NK-92 (cell line): ENCODE data around the gene UVRAG.
"Not testable (repeated sequence)": the region's sequence is repeated elsewhere in the genome, so short reads cannot be mapped to it uniquely, and the experiment has no call there.

Experiments
- DNase-seq: peaks from one replicate; lab custom pipeline; 2025; ENCODE audit not compliant: unreplicated experiment; lab: John Stamatoyannopoulos, UW

UVRAG gene

DNA sequence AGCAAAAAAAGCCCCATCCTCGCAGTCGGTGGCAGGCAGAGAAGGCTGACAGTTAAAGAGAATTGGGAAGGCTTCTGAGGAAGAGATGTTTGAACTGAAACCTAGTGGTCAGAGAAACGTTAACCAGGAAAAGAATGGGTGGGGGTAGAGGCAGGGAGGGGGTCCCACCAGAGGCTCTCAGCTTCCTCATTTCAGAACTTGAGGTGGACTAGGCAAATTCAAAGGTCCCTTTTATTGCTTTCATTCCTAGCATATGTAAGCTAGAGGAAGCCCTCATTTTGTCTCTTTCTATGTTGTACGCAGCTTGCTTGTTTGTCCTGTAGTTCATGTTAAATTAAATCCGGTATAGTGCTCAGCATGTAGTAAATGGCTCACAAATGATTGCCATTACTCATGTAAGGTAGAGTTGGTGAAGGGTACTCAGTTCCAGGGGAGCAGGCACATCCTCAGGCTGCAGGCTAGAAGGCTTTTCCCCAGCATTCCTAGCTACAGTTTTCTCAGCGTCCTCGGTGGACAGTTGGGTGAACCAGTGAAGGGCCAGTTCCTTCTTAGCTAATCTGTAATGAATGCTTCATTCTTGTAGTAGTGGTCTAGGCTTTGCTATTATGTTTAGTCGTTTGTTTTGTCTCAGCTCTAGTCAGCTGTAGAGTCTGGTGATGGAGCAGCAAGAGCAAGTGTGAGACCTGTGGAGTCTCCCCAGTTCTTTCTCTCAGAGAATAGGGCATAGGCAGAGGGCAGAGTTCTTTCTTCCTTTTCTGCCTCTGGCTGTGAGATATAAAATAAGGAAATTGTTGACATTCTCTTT, 58.6 kb downstream of the UVRAG start:
- DNase-seq: no peak

DNA sequence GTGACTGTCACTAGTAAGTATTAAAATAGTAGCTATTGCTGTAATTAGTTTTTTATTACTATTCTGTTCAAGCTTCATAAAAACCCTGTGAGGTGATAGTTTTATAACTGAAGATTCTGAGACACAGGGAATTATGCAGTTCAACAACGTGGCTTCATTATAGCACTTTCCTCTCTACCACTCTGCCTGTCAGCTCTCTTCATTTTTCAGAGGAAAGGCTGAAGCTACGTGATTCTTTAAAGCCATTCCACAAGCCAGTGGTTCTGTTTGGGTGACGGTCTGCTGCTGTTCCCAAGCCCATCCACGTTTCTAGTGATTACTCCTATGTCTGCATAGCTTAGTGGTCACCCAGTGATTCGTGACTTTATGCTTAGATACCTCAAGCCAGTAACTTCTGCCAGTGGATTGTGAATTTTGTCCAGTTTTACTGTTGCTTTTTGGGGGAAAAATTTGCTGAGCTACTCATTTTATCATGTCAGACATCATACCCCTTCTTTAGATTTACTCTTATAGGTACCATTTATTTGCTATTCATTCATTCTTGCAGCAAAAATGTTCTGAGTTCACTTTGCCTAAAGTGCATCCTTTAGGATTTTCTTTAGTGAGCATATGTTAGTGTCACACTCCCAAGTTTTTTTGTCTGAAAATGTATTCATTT, 59.8 kb downstream of the UVRAG start:
- DNase-seq: no peak

DNA sequence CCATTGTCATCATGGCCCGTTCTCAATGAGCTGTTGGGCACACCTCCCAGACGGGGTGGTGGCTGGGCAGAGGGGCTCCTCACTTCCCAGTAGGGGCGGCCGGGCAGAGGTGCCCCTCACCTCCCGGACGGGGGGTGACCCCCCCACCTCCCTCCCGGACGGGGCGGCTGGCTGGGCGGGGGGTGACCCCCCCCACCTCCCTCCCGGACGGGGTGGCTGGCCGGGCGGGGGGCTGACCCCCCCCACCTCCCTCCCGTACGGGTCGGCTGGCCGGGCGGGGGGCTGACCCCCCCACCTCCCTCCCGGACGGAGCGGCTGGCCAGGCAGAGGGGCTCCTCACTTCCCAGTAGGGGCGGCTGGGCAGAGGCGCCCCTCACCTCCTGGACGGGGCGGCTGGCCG, 62.3 kb downstream of the UVRAG start:
- not testable (repeated sequence) for DNase-seq

- not testable (repeated sequence) for DNase-seq
Observed at GRCh38 chr11:75877931-75878330, 62.9 kb downstream of the UVRAG start.

- no peak for DNase-seq
Observed at GRCh38 chr11:75878933-75879332, 63.9 kb downstream of the UVRAG start.

DNA sequence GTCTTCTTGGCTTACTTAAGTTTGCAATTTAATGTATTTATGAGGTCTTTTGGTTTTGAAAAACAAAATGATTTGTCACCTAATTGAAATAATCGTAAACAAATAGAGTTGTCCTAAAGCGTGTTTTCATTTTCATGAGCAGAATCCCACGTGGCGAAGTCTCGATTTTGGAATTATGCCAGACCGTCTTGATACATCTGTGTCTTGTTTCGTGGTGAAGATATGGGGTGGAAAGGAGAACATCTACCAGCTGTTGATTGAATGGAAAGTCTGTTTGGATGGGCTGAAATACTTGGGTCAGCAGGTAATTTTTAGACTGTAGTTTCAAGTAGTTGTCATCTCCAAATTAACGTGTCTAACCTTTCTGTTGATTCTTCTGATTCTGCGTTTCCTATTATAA, 64.7 kb downstream of the UVRAG start:
- no peak for DNase-seq

- not testable (repeated sequence) for DNase-seq
Observed at GRCh38 chr11:75880343-75880742, 65.3 kb downstream of the UVRAG start.

DNA sequence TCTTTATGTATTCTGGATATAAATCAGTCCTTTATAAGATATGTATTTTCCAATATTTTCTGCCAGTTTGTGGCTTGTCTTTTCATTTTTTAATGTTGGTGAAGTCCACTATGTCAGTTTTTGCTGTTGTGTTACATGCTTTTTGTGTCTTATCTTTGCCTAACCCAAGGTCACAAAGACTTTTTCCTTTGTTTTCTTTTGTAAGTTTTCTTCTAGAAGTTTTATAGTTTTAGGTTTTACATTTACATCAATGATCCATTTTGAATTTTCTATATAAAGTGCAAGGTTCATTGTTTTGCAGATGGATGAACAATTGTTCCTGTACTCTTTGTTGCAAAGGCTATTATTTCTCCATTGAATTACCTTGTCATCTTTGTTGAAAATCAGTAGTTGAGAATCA, 69.3 kb downstream of the UVRAG start:
- DNase-seq: no peak

- no peak for DNase-seq
Observed at GRCh38 chr11:75888416-75888815, 73.4 kb downstream of the UVRAG start.

- DNase-seq: no peak
Observed at GRCh38 chr11:75891947-75892739, 77.1 kb downstream of the UVRAG start.

- no peak for DNase-seq
Observed at GRCh38 chr11:75893251-75893650, 78.2 kb downstream of the UVRAG start.

DNA sequence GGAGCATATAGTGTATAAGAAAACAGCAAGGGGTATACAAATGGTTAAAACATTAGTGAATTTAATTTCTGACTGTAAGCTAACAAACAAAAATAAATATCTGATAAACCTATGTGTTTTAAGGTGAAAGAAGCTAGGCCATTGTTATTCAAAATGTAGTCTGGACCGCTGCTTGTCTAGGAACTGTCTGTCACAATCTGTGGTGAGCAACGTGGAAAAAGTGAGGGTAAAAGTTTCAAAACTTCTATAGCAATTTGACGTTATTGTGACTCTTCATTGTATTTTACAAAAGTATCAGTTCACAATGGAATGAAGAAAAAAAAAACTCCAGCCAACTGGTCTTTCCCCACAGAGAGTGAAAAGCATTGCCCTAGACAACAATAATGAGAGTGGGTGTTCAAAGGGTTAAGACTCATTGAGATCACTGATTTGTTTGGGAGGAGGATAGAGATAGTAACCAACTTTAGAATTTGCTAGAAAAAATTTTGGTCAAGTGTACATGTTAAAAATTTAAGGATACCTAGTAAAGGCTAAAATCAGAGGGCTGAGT, 79.1 kb downstream of the UVRAG start:
- no peak for DNase-seq

GRCh38 chr11:75896843-75897419, 81.9 kb downstream of the UVRAG start:
- DNase-seq: no peak

DNA sequence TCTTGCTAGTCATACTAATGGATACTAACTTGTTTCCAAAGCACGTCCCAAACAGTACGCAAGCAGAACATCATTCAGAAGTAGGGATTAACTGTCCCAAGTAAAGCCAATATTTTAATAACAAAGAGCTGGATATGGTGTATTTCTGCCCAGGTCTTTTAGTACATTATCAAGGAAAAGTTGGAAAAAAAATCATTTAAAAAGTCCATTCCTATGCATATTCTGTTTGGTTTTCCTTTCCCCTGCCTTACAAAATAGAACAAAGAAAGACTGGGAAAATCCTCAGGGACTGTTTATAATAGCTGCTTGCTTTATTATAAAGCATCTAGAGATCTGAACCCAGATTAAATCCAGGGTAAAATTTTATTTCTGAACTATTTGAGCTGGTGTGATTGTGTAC, 83.9 kb downstream of the UVRAG start:
- DNase-seq: no peak

DNA sequence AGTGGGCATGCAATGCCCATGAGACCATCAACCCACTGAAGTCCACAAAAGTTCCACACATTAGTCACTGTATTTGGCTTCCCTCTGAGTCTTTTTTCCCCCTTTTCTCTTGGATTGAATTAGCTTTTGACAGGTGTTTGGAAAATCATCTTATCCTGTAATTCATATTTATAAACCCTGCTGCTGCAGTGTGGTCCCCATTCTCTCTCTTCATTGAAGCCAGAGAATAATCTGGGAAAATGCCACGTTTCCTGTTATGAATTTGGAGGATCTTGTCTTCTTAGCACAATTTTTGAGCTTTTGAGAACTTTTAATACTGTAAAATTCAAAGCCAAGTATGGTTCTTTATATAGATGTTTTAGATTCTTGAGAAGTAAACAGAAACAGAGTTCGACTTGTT, 84.8 kb downstream of the UVRAG start:
- no peak for DNase-seq

DNA sequence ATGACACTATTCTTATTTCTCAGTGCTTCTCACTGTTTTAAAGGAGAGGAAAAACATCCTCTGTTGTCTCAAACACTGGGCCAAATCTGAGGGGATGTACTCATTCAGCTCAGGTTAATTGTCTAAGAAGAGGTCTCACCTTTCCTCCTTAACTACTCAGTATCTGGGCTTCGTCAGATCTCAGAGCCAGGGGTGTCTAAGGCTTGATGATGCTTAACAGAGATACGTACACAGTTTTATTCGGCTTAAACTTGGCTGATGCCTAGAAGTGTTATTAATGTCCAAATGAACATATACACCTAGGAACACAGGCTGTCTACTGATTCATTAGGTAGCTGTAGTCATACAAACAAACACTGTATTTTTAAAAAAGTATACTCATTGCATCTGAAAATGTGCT, 85.8 kb downstream of the UVRAG start:
- DNase-seq: no peak

DNA sequence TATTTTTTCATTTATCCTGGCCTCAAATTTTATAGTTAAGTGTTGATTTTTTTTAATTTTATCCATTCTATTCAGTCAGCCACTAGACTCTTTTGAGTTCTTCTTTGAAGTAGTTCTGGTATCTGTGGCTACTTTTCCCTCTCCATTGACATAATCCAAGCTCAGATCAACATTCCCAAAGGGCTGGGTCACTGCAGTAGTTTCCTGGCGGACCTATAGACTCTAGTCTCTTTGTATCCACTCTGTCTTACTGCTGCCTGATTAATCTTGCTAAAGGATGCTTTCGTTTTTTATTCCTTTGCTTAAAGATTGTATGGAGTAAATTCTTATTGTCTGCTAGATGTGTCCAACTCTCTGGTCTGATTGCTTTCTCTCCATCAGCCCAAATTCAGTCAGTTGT, 87.6 kb downstream of the UVRAG start:
- no peak for DNase-seq

DNA sequence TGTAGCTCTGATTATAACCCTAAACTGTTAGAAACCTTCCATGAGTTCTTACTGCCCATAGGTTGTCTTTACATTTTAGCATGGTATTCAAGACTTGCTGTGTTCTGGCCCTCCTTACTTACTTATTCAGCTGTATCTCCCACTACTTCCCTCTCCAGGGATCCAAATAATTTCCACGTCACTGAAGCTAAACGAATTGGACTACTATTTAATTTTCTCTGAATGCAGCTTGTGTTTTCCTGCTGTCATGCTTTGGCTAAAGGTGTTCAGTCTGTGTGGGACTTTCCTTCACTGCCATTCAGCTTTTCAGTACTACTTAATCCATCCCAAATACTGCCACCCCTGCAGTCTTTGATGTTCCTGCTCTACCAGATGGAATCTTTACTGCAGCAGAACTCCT, 88.3 kb downstream of the UVRAG start:
- DNase-seq: no peak

- no peak for DNase-seq
Observed at GRCh38 chr11:75905434-75905833, 90.4 kb downstream of the UVRAG start.

DNA sequence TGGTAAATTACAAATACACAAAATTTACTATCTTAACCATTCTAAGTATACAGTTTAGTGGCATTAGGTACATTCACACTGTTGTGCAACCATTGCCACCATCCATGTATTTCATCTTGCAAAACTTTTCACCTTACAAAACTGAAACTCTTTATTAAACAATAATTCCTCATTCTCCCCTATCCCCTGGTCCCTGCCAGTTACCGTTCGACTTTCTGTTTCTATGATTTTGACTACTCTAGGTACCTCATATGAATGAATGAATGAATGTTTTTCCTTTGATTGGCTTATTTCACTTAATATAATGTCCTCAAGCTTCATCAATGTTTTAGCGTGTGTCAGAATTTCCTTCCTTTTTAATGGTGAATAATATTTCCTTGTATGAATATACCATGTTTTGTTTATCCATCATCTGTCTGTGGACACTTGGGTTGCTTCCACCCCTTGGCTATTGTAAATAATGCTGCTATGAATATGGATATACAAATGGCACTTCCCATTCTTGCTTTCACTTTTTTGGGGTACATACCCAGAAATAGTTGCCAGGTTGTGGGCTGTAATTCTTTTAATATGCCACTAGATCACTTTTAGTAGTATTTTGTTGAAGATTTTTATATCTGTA, 93.0 kb downstream of the UVRAG start:
- no peak for DNase-seq
